Measurements from ENCODE around the gene TMEM143.
"Not testable (repeated sequence)": the region's sequence is repeated elsewhere in the genome, so short reads cannot be mapped to it uniquely, and the experiment has no call there.

The TMEM143 gene

DNA sequence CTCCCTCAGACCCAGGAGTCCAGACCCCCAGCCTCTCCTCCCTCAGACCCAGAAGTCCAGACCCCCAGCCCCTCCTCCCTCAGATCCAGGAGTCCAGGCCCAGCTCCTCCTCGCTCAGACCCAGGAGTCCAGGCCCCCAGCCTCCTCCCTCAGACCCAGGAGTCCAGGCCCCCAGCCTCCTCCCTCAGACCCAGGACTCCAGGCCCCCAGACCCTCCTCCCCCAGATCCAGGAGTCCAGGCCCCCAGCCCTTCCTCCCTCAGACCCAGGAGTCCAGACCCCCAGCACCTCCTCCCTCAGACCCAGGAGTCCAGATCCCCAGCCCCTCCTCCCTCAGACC, 28.2 kb upstream of the TMEM143 start:
- H3K4me3 ChIP-seq = peak overlapping the region in 1 of 7 experiments; percentile 88
- H3K27ac ChIP-seq = peak overlapping the region in 2 of 21 experiments; percentile 92 to 93

DNA sequence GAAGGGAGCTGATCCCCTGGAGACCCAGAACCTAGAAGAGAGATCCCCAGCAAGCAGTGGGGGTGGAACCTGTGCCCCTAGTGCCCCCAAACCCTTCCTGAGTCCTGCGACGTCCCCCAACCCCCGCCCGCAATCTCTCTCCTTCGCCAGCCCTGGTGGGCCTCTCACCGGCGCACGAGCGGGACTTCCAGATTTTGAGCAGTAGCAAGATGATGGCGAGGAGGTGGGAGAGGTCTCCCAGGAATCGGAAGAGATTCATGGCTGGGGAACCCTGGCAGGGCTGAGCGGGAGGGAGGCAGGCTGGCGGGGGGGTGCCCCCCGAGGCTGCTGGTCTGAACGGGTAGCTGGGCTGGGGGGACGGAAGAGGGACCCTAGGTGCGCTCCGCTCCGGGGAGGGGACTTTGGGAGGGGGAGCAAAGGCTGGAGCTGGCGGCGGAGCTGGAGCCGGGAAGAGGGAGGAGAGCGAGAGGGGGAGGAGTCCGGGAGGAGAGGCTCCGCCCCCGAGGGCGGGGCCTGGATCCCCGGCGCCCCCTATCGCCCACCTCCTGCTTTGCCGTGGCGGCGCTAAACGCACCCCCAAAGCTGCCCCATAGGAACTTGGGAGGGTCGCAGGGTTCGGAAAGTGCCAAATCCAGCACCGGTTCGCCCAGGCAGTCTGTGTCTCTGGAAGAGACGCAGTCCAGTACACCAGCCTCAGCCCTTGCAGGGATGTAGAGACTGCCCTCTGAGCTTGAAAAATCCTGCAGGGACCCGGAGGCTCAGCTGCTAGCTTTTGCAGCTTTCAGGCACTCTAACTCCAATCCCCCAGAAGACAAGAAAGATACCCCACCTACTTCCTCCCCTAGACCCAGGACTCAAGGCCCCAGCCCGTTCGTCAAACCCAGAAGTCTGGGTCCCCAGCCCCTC, 27.6 kb upstream of the TMEM143 start, which contains the start of gene KDELR1:
Gene KDELR1, minus strand, starts transcription at position 452 of the 906 bp plus-strand sequence. Its CDS starts 193 bp downstream, at position 259.
- H3K4me3 ChIP-seq = peak within 1 kb of the TSS; percentile 57 to 96 (median 83)

DNA sequence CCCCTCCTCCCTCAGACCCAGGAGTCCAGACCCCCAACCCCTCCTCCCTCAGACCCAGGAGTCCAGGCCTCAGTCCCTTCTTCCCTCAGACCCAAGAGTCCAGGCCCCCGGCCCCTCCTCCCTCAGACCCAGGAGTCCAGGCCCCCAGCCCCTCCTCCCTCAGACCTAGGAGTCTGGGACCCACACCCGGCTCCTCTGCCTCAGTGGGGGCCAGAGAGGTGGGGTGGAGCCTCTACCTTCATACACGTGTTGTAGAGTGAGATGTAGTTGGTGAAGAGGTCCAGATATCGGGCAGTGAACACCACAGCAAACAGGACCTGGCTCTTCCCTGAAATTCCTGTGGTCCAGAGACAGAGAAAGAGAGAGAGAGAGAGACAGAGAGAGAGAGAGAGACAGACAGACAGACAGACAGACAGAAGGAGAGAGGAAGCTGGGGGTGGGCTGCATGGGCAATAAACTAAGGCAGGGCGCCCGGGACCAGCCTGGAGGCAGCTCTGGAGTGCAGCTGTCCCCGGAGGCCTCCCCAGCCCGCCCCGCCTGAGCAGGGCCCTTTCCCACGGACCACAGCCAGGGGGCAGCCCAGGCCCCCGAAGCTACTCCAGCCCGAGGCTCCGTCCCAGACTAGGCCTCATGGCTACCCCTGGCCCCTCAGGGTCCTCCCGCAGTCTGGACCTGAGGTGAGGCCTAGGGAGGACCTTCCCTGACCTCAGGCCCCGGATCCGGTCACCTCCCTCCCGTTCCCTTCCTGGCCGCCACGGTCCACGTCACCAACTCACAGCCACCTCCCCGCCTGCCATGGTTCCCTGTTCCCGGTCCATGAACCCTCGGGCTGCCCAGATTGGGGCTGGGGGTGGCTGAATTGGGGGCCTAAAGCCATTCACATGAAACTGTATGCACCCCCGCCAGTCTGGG, 26.7 kb upstream of the TMEM143 start:
- peak overlapping the region; percentile 68 to 98 (median 93) for H3K27ac ChIP-seq
- H3K4me3 ChIP-seq = peak overlapping the region; percentile 57 to 96 (median 83)

More for the DNA sequence above, 27.6 kb upstream of the TMEM143 start, which contains the start of gene KDELR1:
- H3K27ac ChIP-seq = peak within 1 kb of the TSS; percentile 68 to 98 (median 93)

DNA sequence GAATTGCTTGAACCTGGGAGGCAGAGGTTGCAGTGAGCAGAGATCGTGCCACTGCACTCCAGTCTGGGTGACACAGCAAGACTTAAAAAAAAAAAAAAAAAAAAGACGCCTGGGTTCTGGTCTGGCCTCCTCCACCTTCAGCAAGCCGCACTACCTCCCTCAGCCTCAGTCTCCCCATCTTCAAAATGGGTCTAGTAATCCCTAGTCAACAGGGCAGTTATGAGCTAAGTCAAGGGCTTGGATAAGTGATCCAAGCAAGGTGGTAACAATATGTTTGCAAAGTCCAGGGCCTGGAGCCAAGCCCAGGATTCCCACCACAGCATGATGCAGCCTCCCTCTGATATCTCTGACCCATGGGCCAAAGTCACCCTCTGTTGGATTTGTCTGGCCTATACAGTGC, 23.2 kb upstream of the TMEM143 start:
- Histone ChIP-seq H3K4me3 (no peak overlapping the region), H3K27ac (no peak overlapping the region)

DNA sequence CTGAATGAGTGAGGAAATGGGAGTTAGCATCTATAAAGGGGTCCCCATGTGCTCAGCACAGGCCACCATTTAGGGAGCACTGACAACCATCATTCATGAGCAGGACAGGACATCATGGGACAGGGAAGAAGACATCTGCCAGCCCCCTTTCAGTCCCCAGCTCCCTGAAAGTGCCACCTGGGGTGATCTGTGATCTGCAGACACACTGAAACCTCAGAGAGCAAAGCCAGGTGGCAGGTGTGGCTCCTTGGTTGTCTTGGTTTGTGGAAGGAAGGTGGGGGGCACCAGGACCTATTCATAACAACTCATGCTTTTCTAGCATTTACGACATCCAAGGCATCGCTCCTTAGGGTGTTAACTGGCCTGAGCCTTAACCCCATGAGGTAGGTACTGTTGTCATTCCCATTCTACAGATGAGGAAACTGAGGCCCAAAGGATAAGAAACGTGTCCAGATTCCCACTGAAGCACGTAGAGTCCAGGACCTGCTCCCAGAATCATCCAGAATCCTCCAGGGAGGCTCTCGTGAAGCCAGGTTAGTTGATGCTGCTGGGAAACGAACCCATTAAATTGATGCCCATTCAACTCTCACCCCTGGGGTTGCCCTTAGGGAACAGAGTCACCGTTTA, 21.8 kb upstream of the TMEM143 start:
- Histone ChIP-seq H3K4me3 (no peak overlapping the region), H3K27ac (no peak overlapping the region)

DNA sequence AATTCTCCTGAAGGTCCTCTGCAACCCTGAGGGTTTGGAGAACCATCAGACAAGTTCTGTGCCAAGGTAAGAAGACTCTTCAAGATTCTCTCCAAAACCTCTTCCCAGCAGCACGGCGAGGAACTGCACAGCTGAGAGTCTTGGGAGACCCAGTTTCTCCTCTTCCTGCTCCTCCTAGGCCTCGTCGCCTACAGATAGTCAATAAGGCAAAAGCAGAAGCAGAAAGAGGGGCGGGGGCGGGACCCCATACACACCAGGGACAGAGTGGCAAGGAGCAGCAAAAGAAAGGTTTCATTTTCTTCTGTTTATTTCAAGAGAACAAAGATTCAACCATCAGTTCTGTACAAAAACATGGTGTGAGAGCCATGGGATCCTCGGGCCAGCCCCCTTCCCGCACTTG, 18.5 kb upstream of the TMEM143 start:
- H3K27ac ChIP-seq = no peak overlapping the region
- H3K4me3 ChIP-seq = no peak overlapping the region

DNA sequence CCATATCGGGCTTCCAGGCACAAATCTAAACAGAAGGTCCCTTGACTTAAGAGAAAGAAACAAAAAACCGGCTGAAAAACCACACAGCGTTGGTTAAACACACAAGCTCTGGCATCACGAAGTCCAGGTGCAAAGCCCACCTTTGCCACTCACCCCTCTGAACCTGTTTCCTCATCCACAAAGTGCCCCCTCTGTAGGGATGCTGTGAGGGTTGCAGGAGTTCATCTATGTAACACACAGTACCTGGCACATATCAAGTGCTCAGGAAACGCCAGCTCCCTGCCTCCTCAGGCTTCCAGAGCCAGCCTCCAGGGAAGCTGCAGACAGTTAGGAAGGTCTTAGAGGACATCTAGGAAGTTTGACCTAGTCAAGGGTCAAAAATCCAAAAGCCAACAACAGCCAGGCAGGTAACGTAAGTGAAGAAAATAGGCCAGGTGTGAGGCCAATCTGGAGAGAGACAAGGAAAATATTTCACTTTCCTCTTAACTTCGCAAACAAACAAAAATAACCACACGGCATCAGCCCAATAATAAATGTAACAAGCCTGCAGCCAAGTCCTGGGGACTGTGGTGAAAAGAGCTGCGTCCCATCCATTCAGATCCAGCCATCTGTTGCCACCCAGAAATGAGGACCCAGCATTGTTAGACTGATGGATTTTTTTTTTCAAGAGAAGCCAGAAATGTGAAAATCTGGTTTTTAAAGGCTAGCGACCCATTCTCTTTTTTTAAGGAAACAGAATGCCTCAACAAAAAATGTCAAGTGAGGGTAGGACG, 17.6 kb upstream of the TMEM143 start:
- H3K4me3 ChIP-seq = no peak overlapping the region

DNA sequence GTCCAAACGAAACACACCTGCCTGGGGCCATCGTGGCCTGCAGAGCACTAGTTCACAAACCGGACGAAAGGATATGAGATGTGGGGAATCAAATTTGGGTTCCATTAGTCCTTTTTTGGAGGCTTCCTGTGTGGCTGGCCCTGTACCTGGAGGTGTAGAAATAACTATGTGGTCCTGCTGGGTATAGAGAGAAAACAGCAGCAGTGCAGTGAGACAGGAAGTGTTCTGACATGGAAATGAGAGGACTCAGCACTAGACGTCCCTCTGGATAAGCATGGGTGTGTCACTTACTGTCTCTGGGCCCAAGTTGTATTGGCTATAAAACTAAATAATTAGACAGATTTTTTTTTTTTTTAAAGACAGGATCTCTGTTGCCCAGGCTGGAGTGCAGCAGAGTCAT, 15.3 kb upstream of the TMEM143 start:
- H3K4me3 ChIP-seq = no peak overlapping the region
- no peak overlapping the region for H3K27ac ChIP-seq

More for the DNA sequence above, 17.6 kb upstream of the TMEM143 start:
- no peak overlapping the region for H3K27ac ChIP-seq

DNA sequence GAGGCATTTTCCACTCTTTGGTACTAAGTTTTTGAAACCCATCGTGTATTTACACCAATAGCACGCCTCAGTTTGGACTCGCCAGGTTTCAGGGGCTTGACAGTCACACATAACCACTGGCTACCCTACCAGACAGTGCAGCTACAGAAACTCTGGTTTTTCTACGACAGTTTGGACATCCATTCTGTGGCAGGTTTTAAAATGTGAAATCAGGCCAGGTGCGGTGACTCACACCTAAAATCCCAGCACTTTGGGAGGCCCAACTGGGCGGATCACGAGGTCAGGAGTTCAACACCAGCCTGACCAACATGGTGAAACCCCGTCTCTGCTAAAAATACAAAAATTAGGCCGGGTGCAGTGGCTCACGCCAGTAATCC, 14.4 kb upstream of the TMEM143 start:
- Histone ChIP-seq H3K27ac (no peak overlapping the region), H3K4me3 (no peak overlapping the region)

DNA sequence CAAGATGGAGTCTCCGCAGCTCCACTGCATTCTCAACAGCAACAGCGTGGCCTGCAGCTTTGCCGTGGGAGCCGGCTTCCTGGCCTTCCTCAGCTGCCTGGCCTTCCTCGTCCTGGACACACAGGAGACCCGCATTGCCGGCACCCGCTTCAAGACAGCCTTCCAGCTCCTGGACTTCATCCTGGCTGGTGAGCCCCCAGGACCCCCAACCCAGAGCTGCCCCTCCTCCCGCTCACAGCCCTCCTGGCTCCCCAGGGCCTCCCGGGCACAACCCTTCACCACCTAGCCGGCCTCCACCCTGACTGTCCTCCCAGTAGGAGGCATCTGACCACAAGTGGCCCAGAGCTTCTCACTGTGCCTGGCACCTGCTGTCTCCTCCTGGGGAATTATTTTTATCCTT, 9.8 kb upstream of the TMEM143 start:
- H3K4me3 ChIP-seq = no peak overlapping the region

DNA sequence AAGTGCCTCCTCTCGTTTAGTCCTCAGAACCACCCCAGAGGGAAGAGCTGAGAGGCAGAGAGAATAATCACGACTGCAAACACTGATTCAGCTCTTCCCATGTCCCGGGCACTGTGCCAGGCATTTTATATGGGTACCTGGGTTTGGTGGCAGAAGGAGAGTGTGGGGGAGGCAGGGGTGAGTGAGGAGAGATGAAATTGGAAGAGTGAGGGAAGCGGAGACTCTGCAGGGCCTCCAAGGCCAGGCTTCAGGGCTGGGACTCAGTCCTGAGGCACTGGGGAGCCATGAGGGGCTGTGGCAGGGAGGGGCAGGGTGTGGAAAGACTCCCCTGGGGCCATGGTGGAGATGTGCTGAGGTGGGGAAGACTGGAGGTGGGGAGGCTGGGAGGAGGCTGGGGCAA, 9.2 kb upstream of the TMEM143 start:
- H3K27ac ChIP-seq = no peak overlapping the region
- H3K4me3 ChIP-seq = no peak overlapping the region

More for the DNA sequence above, 9.8 kb upstream of the TMEM143 start:
- no peak overlapping the region for H3K27ac ChIP-seq

DNA sequence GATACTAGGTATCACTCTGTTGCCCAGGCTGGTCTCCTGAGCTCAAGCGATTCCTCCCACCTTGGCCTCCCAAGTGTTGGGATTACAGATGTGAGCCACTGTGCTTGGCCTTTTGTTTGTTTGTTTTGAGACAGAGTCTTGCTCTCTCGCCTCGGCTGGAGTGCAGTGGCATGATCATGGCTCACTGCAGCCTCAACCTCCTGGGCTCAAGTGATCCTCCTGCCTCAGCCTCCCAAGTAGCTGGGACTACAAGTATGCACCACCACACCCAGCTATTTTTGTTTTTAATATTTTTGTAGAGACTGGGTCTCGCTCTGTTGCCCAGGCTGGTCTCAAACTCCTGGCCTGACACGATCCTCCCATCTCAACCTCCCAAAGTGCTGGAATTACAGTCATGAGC, 8.0 kb upstream of the TMEM143 start:
- not testable (repeated sequence) for H3K27ac ChIP-seq, H3K4me3 ChIP-seq

DNA sequence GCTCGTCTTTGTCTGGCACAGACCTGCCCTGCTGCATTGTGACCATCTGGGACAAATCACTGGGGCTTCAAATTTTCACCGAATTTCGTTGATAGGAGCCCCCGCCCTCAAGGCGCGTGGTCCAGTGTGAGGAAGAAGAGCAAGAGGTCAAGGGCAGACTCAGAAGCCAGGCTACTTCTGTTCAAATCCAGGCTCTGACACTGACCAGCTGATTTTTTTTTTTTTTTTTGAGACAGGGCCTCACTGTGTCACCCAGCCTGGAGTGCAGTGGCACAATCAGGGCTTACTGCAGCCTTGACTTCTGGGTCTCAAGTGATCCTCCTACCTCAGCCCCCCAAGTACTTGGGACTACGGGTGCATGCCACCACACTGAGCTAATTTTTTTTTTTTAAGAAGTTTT, 7.6 kb upstream of the TMEM143 start:
- Histone ChIP-seq H3K27ac (no peak overlapping the region), H3K4me3 (no peak overlapping the region)

DNA sequence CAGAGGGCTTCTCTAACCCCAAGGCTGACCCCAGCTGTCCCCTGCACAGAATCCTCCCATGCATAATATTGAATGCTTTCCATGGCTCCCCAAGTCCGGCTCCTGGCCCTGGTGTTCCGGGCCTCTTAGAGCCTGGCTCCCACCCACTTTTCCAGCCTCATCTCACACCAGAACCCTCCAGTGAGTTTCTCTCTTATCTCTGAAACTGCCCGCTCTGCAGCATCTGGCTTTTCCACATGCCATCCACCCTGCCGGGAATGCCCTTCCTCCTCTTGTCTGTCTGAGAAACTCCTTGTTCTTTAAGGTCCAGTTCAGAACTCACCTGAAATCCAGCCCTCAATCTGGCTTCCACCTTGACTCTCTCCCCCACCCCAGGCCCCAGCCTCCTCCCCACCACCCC, 7.2 kb upstream of the TMEM143 start:
- H3K4me3 ChIP-seq = no peak overlapping the region
- no peak overlapping the region for H3K27ac ChIP-seq

DNA sequence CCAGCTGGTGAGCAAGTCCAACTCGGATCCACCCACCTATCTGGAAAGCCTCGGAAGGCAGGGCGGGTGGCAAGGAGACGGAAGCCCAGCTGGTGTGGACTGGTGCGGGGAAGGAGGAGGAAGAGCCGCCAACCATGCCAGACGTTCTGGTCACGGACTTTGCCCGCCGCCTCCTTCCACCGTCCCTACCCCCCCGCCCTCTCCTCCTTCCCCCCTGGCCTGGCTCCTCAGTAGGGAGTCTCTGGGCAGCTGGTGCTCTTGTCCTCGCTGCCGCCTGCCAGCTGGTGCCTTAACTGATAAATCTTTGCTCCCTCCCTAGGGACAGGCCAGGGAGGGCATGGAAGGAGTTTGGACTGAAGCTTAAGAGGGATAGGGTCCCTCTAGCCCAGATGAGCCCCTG, 5.2 kb upstream of the TMEM143 start:
- no peak overlapping the region for H3K4me3 ChIP-seq
- no peak overlapping the region for H3K27ac ChIP-seq

DNA sequence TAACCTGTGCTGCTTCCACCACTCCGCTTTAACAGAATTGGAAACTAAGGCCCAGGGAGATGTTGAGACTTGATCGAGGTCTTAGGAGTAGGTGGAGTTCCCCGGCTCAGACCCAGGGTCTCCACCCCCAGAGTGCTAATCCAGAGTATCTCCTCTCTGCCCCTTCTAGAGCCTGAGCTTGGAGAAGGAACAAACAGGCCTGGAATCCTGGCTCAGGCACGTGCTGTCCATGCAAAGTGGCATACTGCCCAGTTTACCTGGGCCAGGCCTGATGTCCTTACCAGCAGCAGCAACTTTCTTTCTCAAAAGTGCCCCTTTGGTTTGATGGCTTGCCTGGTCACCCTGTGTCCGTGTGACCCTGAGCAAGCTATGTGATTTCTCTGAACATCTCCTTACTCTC, 4.1 kb upstream of the TMEM143 start:
- Histone ChIP-seq H3K27ac (no peak overlapping the region), H3K4me3 (no peak overlapping the region)

DNA sequence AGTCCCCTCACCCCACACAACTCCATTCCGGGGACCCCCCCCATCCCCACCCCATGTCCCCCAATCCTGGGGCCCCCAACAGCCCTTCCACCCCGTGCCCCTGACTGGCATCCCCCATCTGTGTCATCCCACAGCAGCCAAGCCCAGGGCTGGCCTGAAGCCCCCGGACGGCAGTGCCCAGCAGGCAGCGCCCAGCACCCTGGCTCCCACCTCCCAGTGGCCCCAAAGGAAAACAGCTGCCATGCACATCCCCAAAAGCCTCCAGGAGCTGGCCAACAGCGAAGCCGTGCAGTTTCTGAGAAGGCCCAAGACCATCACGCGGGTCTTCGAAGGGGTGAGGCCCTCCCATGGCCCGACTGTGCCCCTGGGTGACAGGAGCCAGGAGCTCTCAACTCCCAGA, 1.9 kb upstream of the TMEM143 start:
- Histone ChIP-seq H3K27ac (no peak overlapping the region), H3K4me3 (no peak overlapping the region)

DNA sequence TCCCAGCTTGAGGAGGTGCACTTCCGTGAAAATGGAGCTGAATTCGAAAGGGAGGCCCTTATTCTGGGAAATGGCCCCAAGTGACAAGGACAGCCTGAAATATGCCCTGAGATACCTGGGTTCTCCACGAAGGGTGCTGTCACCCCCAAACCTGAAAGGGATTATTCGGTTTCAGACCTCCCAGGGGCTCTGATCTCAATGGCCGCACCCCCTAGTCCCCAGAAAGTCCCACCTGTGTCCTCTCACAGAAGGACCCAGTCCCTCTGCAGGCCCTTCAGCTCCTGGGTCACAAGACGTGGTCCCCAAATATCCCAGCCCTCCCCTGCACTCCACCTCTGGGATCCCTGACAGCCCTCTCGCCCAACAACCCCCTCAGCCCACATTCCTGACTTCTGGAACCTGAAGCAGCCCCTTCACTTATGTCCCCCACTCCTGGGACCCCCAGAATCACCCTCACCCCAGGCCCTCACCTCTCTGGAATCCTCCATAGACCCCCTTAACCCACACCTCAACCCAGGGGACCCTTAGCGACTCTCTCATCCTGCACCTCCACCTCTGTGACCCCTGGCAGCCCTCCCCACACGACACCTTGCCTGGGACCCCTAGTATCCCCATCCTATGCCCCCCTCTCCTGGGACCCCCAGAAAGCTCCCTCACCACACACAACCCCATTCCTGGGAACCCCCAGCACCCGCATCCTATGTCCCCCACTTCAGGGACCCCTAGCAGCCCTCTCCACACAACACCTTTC, 1.0 kb upstream of the TMEM143 start:
- Histone ChIP-seq H3K27ac (peak overlapping the region in 18 of 21 experiments; percentile 8 to 96 (median 80)), H3K4me3 (peak overlapping the region; percentile 6 to 63 (median 42))

DNA sequence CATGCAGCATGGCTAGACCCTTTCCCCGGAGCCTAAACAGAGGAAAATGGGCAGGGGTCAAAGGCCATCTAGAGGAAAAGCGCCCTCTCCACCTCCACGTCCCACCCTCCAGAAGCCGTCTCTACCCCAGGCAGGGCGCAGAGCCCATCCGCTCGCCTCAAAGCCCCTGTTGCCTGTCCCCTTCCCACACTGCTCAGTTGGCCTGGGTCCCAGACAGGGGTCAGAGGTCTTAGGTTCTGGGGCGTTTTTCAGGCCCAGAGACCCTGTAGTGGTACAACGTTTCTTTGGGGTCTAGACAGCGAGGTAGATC, 285 bp downstream of the TMEM143 start:
- Histone ChIP-seq H3K4me3 (peak overlapping the region; percentile 40 to 63 (median 51)), H3K27ac (peak overlapping the region; percentile 57 to 98 (median 91))

Measured in skin epidermis (tissue), 12 donors.